ENCODE results near the gene DIPK1B. TPM values are rescaled to one million over a fixed set of nuclear protein-coding genes. Genes with fewer than 3 reads are reported as not detected.
"Not testable (repeated sequence)": the region's sequence is repeated elsewhere in the genome, so short reads cannot be mapped to it uniquely, and the experiment has no call there.

Gene DIPK1B
- total RNA-seq, 4 donors from 2014 or later: 7.1 to 13.5 (median 9.5) TPM

GRCh38 chr9:136760424-136760823 is 48.1 kb downstream of the DIPK1B start:
- H3K4me3 ChIP-seq (ENCODE audit: low read depth, poor library complexity, severe bottlenecking): no peak overlapping the region
- DNase-seq (ENCODE audit: low spot score in 2 of 2): no peak
- TF ChIP-seq POLR2A (IDR thresholded peaks at IDR 0.05): no peak
- TF ChIP-seq CTCF (IDR thresholded peaks at IDR 0.05): no peak
- WGBS, 2 donors: 40 to 65% methylated on average over 18 to 21 of the region's 25 CpGs
- intact Hi-C loops (cut with DNase I; ENCODE audit: low total_unique reads): no loop called here

- DNase-seq (ENCODE audit: low spot score in 2 of 2); intact Hi-C loops (cut with DNase I; ENCODE audit: low total_unique reads); H3K4me3 ChIP-seq (ENCODE audit: low read depth, poor library complexity, severe bottlenecking): not testable (repeated sequence)
- WGBS, 2 donors: 39 to 42% methylated on average over 22 of the region's 22 CpGs
These were observed 48.6 kb downstream of the DIPK1B start for GRCh38 chr9:136760834-136761544.

GRCh38 chr9:136761545-136761981 is 49.2 kb downstream of the DIPK1B start:
- no peak overlapping the region for H3K4me3 ChIP-seq (ENCODE audit: low read depth, poor library complexity, severe bottlenecking)
- no peak for DNase-seq (ENCODE audit: low spot score in 2 of 2)
- TF ChIP-seq POLR2A (IDR thresholded peaks at IDR 0.05): no peak
- TF ChIP-seq CTCF (IDR thresholded peaks at IDR 0.05): no peak
- intact Hi-C loops (cut with DNase I; ENCODE audit: low total_unique reads): no loop called here
- WGBS, 2 donors: 76 to 87% methylated on average over 11 to 12 of the region's 13 CpGs

- H3K4me3 ChIP-seq (ENCODE audit: low read depth, poor library complexity, severe bottlenecking): no peak overlapping the region
- intact Hi-C loops (cut with DNase I; ENCODE audit: low total_unique reads): no loop called here
- DNase-seq (ENCODE audit: low spot score in 2 of 2): no peak
- 70 to 80% methylated on average over 16 to 17 of the region's 17 CpGs for WGBS, 2 donors
- TF ChIP-seq POLR2A (IDR thresholded peaks at IDR 0.05): no peak
- TF ChIP-seq CTCF (IDR thresholded peaks at IDR 0.05): no peak
These were observed 49.9 kb downstream of the DIPK1B start for GRCh38 chr9:136762221-136762691.

- intact Hi-C loops (cut with DNase I; ENCODE audit: low total_unique reads): no loop called here
These were observed 50.7 kb downstream of the DIPK1B start for GRCh38 chr9:136762915-136763648.

More at GRCh38 chr9:136762915-136763648, 50.7 kb downstream of the DIPK1B start:
- TF ChIP-seq CTCF (IDR thresholded peaks at IDR 0.05): no peak
- TF ChIP-seq POLR2A (IDR thresholded peaks at IDR 0.05): no peak
- DNase-seq (ENCODE audit: low spot score in 2 of 2): no peak
- no peak overlapping the region for H3K4me3 ChIP-seq (ENCODE audit: low read depth, poor library complexity, severe bottlenecking)
- WGBS, 2 donors: 11 to 15% methylated on average over 20 to 37 of the region's 37 CpGs
